ENCODE results near the gene CHRNB1.

GRCh38 chr17:7411427-7411750 is 33.5 kb upstream of the CHRNB1 start:
- TF ChIP-seq CTCF (IDR thresholded peaks at IDR 0.05; ENCODE audit: insufficient read depth, low read depth, low read length) (no peak), EZH2 (IDR thresholded peaks at IDR 0.05; ENCODE audit: insufficient read depth, low read length) (no peak)
